EL (cell line): ENCODE measurements around the gene SEMA5A.

Source experiments
- DNase-seq: peaks from one replicate; pipeline ENCODE4 v3.0.0-alpha.2; 2016

SEMA5A gene

GRCh38 chr5:9348401-9348996 is 197.4 kb downstream of the SEMA5A start:
- DNase-seq = peak; percentile 97

GRCh38 chr5:9347541-9348295 is 198.2 kb downstream of the SEMA5A start:
- no peak for DNase-seq

- no peak for DNase-seq
These were observed 198.8 kb downstream of the SEMA5A start for GRCh38 chr5:9347032-9347431.

GRCh38 chr5:9344751-9345240 is 201.1 kb downstream of the SEMA5A start:
- no peak for DNase-seq

GRCh38 chr5:9343146-9343850 is 202.6 kb downstream of the SEMA5A start:
- DNase-seq = peak; percentile 73

GRCh38 chr5:9342161-9342787 is 203.6 kb downstream of the SEMA5A start:
- no peak for DNase-seq

- no peak for DNase-seq
These were observed 205.8 kb downstream of the SEMA5A start for GRCh38 chr5:9340085-9340484.

GRCh38 chr5:9339206-9339818 is 206.6 kb downstream of the SEMA5A start:
- DNase-seq = peak; percentile 39

- no peak for DNase-seq
These were observed 207.1 kb downstream of the SEMA5A start for GRCh38 chr5:9338796-9339195.

GRCh38 chr5:9337928-9338595 is 207.8 kb downstream of the SEMA5A start:
- peak; percentile 90 for DNase-seq

GRCh38 chr5:9335754-9336495 is 209.9 kb downstream of the SEMA5A start:
- DNase-seq = peak; percentile 44

- peak; percentile 41 for DNase-seq
These were observed 210.6 kb downstream of the SEMA5A start for GRCh38 chr5:9335269-9335668.

GRCh38 chr5:9332026-9332425 is 213.8 kb downstream of the SEMA5A start:
- DNase-seq = no peak

- no peak for DNase-seq
These were observed 214.5 kb downstream of the SEMA5A start for GRCh38 chr5:9331372-9331771.

GRCh38 chr5:9329125-9329524 is 216.8 kb downstream of the SEMA5A start:
- no peak for DNase-seq

GRCh38 chr5:9325549-9325948 is 220.3 kb downstream of the SEMA5A start:
- no peak for DNase-seq

GRCh38 chr5:9324348-9325077 is 221.4 kb downstream of the SEMA5A start:
- peak; percentile 19 for DNase-seq

- no peak for DNase-seq
These were observed 225.2 kb downstream of the SEMA5A start for GRCh38 chr5:9320652-9321051.

GRCh38 chr5:9318031-9318430 is 227.8 kb downstream of the SEMA5A start:
- DNase-seq = no peak

- no peak for DNase-seq
These were observed 229.1 kb downstream of the SEMA5A start for GRCh38 chr5:9316733-9317132.

GRCh38 chr5:9316041-9316440 is 229.8 kb downstream of the SEMA5A start:
- no peak for DNase-seq
